ENCODE data around the gene POMT2. TPM values are rescaled to one million over a fixed set of nuclear protein-coding genes. Genes with fewer than 3 reads are reported as not detected.

The POMT2 gene
- total and polyA plus RNA-seq, 9 donors: 6.7 to 35.3 (median 16.1) TPM

- Histone ChIP-seq H3K27ac (no peak overlapping the region), H3K36me3 (no peaks in the 10 kb centered on the region), H3K9me3 (no peaks in the 10 kb centered on the region), H3K4me1 (ENCODE audit: insufficient read depth) (peaks cover 12% of the 10 kb centered on the region), H3K27me3 (no peaks in the 10 kb centered on the region), H3K4me3 (no peak overlapping the region)
- no peak for DNase-seq
- WGBS, 3 donors: 66 to 80% (median 70%) methylated on average over 4 of the region's 4 CpGs
- intact Hi-C loops (cut with DNase I): loop anchor here in 3 of 4 donors (10.0 kb wide), 2 partner anchors 155 to 435 kb away; no protein-coding TSS in a partner anchor
- TF ChIP-seq EP300 (IDR thresholded peaks at IDR 0.05): no peak
- TF ChIP-seq POLR2A (IDR thresholded peaks at IDR 0.05): no peak
- TF ChIP-seq CTCF (IDR thresholded peaks at IDR 0.05): no peak
Observed at GRCh38 chr14:77310026-77310425, 10.7 kb downstream of the POMT2 start.

GRCh38 chr14:77309131-77309530 lies 11.6 kb downstream of the POMT2 start:
- intact Hi-C loops (cut with DNase I): no loop called here
- Histone ChIP-seq H3K27ac (no peak overlapping the region), H3K36me3 (no peaks in the 10 kb centered on the region), H3K4me1 (ENCODE audit: insufficient read depth) (peaks cover 6% of the 10 kb centered on the region), H3K27me3 (no peaks in the 10 kb centered on the region), H3K4me3 (no peak overlapping the region), H3K9me3 (no peaks in the 10 kb centered on the region)
- 91% methylated on average over 4 of the region's 4 CpGs for WGBS, 3 donors
- TF ChIP-seq EP300 (IDR thresholded peaks at IDR 0.05) (no peak), CTCF (IDR thresholded peaks at IDR 0.05) (no peak)
- no peak for DNase-seq

GRCh38 chr14:77306851-77307496 lies 13.7 kb downstream of the POMT2 start:
- H3K4me1 ChIP-seq (ENCODE audit: insufficient read depth): peaks cover 5% of the 10 kb centered on the region
- no peak for TF ChIP-seq POLR2A (IDR thresholded peaks at IDR 0.05)
- TF ChIP-seq EP300 (IDR thresholded peaks at IDR 0.05): no peak
- no peak for TF ChIP-seq CTCF (IDR thresholded peaks at IDR 0.05)
- H3K4me3 ChIP-seq: no peak overlapping the region
- intact Hi-C loops (cut with DNase I): no loop called here
- no peaks in the 10 kb centered on the region for H3K27me3 ChIP-seq
- no peaks in the 10 kb centered on the region for H3K36me3 ChIP-seq
- DNase-seq: no peak
- H3K27ac ChIP-seq: no peak overlapping the region
- WGBS, 3 donors: 29 to 34% (median 33%) methylated on average over 3 of the region's 3 CpGs
- no peaks in the 10 kb centered on the region for H3K9me3 ChIP-seq

GRCh38 chr14:77306416-77306815 lies 14.3 kb downstream of the POMT2 start:
- H3K9me3 ChIP-seq: no peaks in the 10 kb centered on the region
- H3K27ac ChIP-seq: no peak overlapping the region
- H3K36me3 ChIP-seq: no peaks in the 10 kb centered on the region
- peaks cover 5% of the 10 kb centered on the region for H3K4me1 ChIP-seq (ENCODE audit: insufficient read depth)
- no peak for DNase-seq
- WGBS, 3 donors: 31 to 41% (median 34%) methylated on average over 3 of the region's 3 CpGs
- H3K27me3 ChIP-seq: no peaks in the 10 kb centered on the region
- TF ChIP-seq EP300 (IDR thresholded peaks at IDR 0.05): no peak
- TF ChIP-seq POLR2A (IDR thresholded peaks at IDR 0.05): no peak
- TF ChIP-seq CTCF (IDR thresholded peaks at IDR 0.05): no peak
- intact Hi-C loops (cut with DNase I): no loop called here
- no peak overlapping the region for H3K4me3 ChIP-seq
